GM10847 (cell line): Measurements from ENCODE around the gene ULK4.

Source experiments
- POLR2A ChIP-seq: IDR thresholded peaks from 2 replicates; pipeline ENCODE4 v1.6.1; 2011; ENCODE audit not compliant: insufficient read length; ENCODE audit errors: extremely low read depth

ULK4 gene

DNA sequence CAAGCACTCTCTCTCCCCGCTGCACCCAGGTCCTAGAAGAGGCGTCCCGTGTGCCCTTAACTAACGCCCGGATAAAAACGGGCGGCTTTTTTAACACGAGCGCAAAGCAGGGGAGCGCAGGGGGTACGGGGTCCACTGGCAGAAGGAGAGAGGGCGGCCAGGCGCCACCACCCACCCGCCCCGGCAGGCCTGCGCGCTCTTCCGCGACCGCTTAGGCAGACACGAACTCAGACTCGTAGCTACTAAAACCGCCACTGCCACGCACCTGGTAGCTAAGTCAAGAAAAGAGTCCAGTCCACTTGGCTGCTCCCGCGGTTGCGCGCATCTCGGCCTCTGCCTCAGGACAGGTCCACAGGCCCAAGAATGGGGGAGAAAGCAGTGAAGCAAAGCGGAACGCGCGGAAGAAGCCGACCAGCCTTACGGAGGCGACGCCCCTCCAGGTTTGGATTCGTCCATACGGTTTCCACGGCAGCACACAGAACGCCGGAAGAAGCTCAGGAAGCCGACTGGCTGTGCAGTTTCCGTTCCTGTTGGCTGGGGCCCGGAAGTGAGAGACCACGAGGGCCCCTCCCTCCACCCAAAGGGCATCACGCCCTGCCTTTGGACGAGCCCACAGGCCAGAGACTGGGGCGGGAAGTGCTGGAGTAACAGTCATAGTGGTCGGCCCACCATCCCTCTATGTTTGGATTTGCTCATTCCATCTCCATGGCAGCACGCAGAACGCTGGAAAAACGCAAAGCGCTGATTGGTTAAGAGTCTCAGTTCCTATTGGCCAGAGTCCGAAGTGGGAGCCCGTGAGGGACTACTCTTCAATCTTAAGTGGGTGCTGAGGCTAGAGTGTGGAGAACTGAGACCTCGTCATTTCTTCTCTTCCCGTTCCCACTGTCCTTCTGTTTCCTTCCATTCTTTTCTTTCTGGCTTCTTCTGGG lies at the start of gene ULK4:
ULK4 (minus strand) TSS at position 353 of the 929 bp plus-strand sequence. CDS start 7,344 bp downstream, outside the sequence.
- peak; percentile 30 for TF ChIP-seq POLR2A

DNA sequence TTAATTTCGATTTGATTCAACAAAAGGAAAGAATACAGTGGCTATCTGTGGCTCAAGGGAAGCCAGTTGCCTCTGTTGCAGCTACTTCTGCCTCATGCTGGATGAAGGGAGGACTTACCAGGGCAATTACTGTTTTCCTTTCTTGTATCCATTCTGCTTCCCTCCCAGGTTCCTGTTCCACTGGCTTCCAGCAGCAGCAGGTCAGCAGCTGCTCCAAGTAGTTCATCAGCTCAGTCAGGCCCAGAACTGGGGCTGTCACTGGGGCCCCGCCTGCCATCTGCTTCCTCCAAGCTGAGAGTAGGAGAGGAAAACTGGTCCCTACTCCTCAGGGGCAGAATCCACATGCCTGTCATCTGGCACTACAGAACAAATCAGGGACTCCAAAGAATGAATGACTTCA lies 48.6 kb upstream of the ULK4 start:
- no peak for TF ChIP-seq POLR2A

DNA sequence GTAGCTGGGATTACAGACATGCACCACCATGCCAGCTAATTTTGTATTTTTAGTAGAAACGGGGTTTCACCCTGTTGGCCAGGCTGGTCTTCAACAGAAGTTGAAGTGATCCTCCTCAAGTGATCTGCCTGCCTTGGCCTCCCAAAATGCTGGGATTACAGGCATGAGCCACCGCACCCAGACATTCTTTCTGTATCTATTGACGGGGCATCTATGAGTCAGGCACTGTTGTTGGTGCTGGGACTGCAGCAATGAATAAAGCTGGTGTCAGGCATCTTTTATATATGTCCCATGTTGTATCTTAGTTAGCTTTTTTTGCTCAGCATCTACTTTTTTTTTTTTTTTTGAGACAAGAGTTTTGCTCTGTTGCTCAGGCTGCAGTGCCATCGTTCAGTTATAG lies 47.6 kb upstream of the ULK4 start:
- TF ChIP-seq POLR2A, result no peak

DNA sequence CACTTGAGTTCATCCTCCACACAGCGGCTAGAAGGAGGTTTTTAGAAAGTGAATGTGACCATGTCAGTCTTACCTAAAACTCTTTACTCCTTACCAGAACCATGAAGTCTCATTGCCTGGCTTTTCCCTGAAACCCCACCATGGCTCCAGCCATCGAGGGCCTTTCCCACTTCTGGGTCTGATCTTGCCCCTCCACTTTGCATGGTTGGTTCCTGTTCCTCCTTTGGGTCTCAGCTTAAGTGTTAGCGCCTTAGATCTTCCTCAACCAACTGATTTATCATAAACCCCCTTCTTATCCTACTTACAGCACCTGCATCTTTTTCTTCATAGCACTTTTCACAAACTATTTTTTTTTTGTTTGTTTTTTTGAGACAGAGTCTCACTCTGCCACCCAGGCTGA lies 45.9 kb upstream of the ULK4 start:
- no peak for TF ChIP-seq POLR2A

DNA sequence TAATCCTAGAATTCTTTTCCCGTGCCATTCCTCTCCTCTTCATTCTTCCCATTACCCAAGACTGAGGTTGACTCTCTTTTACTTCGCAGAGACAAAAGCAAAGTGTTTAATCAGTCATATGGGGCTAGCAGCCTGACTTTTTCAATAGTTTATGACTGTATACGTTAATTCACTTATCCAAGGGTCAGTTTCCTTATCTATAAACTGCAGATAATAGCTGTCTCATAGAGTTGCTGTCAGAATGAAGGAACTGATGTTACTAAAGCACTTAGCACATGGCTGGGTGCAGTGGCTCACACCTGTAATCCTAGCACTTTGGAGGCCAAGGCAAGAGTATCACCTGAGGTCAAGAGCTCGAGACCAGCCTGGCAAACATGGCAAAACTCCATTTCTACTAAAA lies 43.5 kb upstream of the ULK4 start:
- TF ChIP-seq POLR2A, result no peak

DNA sequence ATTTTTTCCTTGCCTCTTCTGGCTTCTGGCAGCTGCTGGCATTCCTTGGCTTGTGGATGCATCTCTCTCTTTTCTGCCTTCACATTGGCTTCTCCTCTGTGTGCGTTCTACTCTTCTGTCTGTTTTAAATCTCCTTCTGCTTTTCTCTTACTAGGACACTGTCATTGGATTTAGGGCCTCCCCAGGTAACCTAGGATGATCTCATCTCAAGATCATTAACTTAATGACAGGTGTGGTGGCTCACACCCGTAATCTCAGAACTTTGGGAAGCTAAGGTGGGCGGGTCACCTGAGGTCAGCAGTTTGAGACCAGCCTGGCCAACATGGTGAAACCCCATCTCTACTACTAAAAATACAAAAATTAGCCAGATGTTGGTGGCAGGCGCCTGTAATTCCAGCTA lies 40.9 kb upstream of the ULK4 start:
- no peak for TF ChIP-seq POLR2A

DNA sequence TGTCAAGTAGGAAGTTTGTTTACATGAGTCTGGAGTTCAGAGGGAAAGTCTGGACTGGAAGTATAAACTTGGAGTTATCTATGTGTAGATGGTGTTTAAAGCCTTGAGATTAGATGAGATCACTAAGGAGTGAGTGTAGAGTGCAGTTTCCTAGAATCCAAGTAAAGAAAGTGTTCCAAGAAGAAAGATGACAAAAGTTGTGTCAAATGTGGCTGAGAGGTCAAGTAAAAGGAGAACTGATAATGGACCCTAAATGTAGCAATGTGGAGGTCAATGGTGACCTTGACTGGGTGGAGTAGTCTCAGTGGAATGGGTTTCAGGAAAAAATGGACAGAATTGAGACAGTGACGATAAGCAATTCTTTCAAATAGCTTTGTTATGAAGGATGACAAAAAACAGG lies 39.9 kb upstream of the ULK4 start:
- TF ChIP-seq POLR2A, result no peak

DNA sequence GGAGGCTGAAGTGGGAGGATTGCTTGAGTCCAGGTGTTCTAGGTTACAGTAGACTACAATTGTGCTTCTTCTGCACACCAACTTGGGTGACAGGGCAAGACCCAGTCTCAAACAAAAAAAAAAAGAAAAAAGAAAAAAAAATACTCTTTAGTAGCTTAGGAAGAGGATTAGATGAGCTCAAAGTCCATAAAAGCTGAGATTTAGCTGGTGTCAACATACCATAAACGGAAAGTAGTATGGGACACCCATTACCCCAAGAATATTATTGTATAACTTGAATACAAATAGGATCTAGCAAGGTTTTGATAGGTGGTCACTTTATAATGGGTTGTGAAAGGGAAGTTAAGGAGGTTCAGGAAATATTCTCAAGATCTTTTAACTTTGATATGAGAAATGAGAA lies 38.0 kb upstream of the ULK4 start:
- no peak for TF ChIP-seq POLR2A

DNA sequence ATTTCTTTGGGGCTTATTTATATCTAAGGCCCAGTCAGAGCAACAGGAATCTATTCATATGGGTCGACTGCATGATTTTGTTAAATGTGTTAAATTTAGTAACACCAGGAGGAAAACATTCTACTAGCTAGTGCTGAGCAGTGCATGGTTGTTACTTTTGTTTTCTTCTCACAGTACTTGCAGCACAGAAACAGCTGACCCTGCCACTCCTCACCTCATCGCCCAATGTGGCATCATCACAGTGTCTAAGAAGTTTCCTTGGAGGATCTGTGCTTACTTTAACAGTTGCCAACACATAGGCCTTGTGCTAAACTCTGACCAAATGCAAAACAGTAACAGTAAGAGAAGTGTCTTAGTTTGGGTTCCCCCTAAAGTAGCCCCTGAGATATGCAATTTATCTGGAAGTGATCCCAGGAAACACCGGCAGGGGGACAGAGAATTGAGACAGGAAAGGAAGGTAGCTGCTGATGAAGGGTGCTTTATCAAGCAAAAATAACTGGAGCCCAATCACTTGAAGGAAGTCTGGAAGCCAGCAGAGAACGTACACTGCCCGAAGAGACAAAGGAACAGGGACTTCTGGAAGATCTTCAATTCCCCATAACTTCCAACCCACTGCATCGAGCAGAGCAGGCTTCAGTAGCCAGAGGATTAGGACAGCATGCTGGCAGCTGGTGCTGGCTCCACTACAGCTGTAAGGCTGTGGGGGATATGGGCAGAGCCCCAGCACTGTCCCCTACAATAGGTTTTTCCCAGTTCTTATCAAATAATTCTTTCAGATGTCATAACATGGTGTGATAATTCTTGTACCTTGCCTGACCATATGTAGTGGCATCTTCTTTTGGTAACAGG lies 36.0 kb upstream of the ULK4 start:
- no peak for TF ChIP-seq POLR2A

DNA sequence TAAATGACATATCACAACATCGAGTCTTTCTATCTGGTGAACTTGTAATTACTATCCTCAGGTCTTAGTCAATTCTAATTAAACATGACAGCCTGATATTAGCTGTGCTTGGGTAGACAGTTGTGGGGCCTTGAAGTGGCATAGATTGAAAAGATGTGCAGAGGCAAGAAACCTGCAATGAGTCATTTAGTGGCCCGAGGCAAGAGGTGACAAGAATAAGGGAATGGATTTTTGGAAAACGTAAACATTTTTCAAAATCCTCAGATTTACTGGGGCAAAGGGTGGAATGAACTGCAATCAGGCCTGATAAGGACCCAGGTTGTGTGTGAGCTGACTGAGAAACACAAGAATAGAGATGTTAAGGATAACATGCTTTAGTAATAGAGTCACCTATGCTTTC lies 29.5 kb upstream of the ULK4 start:
- TF ChIP-seq POLR2A, result no peak

DNA sequence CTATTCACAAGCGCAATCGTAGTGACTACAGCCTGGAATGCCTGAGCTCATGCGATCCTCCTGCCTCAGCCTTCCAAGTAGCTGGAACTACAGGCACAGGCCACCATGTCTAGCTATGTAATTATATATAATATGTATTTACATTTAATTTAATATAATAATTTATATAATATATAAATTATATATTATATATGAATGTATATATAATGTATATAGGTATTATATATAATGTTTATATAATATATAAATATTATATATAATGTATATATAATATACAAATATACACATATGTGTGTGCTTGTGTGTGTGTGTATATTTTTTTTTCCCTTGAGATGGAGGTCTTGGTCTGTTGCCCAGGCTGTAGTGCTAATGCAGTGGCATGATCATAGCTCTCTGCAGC lies 27.6 kb upstream of the ULK4 start:
- no peak for TF ChIP-seq POLR2A

DNA sequence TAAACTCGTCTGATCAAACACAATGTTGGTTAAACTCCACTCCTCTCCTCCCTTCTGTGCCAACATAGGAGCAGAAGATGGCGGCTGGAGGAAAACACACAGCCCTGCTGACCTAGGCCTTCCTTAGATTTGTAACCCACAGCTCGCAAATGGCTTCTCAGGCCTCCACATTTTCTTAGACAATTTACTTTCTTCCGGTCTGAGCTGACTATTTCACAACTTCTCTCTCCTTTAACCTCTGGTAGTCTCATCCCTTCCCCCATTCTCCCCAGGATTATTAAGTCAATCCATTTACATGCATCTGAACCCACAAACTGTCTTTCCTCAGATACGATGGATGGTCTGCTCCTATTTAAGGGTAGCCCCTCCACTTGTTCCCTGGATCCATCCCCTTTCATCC lies 25.7 kb upstream of the ULK4 start:
- TF ChIP-seq POLR2A, result no peak

DNA sequence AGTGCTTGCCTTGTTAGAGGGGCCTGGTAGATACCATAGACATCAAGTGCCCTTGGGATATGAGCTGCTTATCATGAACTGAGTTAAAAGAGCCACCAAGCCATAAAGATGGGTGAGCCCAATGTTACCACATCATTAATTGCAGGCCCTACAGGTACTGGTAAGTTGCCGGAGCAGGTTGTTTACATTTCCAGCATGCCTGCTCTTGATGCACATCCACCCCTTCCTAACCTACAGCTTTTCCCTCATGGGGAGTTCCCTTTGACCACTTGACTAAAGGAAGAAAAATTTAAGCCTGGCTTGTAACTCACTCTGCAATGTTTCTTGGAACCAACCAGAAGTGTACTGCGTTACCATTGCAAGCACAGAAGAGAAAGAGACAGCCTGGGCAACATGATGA lies 24.7 kb upstream of the ULK4 start:
- no peak for TF ChIP-seq POLR2A

DNA sequence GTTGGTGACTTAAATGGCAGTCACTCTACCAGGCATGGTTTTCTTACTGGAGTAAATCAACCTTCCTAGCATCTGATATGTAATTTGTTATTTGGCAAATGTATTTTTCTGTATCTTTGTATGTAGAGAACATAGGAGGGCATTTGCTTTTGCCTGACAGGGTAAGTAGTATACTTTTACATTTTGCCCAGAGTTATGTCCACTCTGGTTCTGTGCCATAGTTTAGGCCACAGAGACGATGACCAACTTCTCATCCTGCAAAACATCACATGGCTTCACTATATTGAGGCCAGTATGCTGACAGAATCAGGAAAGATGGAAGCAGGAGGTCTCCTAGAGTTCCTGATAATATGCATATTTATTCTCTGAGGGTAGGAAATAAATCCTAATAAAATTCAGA lies 23.1 kb upstream of the ULK4 start:
- no peak for TF ChIP-seq POLR2A

DNA sequence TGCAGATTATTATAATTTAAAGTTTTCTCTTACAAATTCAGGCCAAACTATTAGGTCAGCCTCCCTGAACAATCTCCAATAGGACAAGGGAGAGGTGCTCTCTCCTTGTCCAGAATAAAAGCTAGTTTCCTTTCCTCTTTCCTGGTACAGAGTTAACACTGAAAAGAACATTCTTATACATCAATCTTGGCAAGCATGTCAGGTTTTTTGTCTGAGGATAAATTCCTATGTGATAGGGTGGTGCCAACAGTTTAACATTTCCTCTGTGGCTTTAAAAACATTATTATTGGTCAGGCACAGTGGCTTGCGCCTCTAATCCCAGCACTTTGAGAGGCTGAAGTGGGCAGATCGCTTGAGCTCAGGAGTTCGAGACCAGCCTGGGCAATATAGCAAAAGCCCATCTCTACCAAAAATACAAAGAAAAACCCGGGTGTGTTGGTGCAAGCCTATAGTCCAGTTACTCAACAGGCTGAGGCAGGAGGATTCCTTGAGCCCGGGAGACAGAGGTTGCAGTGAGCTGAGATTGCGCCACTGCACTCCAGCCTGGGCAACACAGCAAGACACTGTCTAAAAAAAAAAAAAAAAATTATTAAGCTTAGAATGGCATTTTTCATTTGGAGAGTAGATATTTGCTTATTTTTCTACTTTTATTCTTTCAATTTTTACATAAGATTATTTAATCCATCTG lies 13.7 kb upstream of the ULK4 start:
- no peak for TF ChIP-seq POLR2A
